Activated CD4-positive, alpha-beta T cell treated with anti-CD3 and anti-CD28 coated beads, Interleukin-2, amount 10 ng/mL, durations not matched to agents 24 days and 14 days (primary cell): Measurements from ENCODE around the gene DNAI2. TPM values are rescaled to one million over a fixed set of nuclear protein-coding genes. Genes with fewer than 3 reads are reported as not detected.

Experiments
- DNase-seq: peaks from one replicate; pipeline ENCODE4 v3.0.0; 2022
- H3K27ac Mint-ChIP-seq: one replicate; pipeline ENCODE4 v1.8.0; 2022; ENCODE audit warnings: mild to moderate bottlenecking, mixed read lengths
- H3K27me3 Mint-ChIP-seq: one replicate; pipeline ENCODE4 v1.8.0; 2022; ENCODE audit warnings: mixed read lengths
- H3K36me3 Mint-ChIP-seq: one replicate; pipeline ENCODE4 v1.8.0; 2022; ENCODE audit warnings: low read depth, mild to moderate bottlenecking, mixed read lengths
- H3K4me1 Mint-ChIP-seq: one replicate; pipeline ENCODE4 v1.8.0; 2021; ENCODE audit warnings: mixed read lengths
- H3K4me3 Mint-ChIP-seq: one replicate; pipeline ENCODE4 v1.8.0; 2022; ENCODE audit warnings: mild to moderate bottlenecking, moderate library complexity, mixed read lengths
- H3K9me3 Mint-ChIP-seq: one replicate; pipeline ENCODE4 v1.8.0; 2021; ENCODE audit warnings: mixed read lengths
- intact Hi-C: fragments of 100-400 bp; cut with micrococcal nuclease; formaldehyde crosslinking; loops from one replicate; pipeline ENCODE4 v1.15.1; 2023
- total RNA-seq: library from RNA; stranded (reverse); gene quantifications from 2 replicates; pipeline ENCODE4 v1.2.3, GENCODE V29; 2022

DNAI2 gene
- total RNA-seq, 1 donor from 2014 or later, result 0.09 TPM

- no peak for DNase-seq
- intact Hi-C loops, result no loop called here
- H3K36me3 Mint-ChIP-seq, result no peaks in the 10 kb centered on the region
- H3K4me1 Mint-ChIP-seq, result no peaks in the 10 kb centered on the region
- H3K27ac Mint-ChIP-seq, result no peak overlapping the region
- H3K27me3 Mint-ChIP-seq, result no peaks in the 10 kb centered on the region
- no peaks in the 10 kb centered on the region for H3K9me3 Mint-ChIP-seq
- H3K4me3 Mint-ChIP-seq, result no peak overlapping the region
Measured at GRCh38 chr17:74314877-74315276, 40.8 kb downstream of the DNAI2 start.

- no peaks in the 10 kb centered on the region for H3K36me3 Mint-ChIP-seq
- no peak overlapping the region for H3K4me3 Mint-ChIP-seq
- H3K9me3 Mint-ChIP-seq, result no peaks in the 10 kb centered on the region
- no peak overlapping the region for H3K27ac Mint-ChIP-seq
- no peaks in the 10 kb centered on the region for H3K4me1 Mint-ChIP-seq
- peaks cover 4% of the 10 kb centered on the region for H3K27me3 Mint-ChIP-seq
- intact Hi-C loops, result no loop called here
- no peak for DNase-seq
Measured at GRCh38 chr17:74316220-74316619, 42.2 kb downstream of the DNAI2 start.

GRCh38 chr17:74317071-74317470 lies 43.0 kb downstream of the DNAI2 start:
- H3K27me3 Mint-ChIP-seq, result peaks cover 10% of the 10 kb centered on the region
- no peak overlapping the region for H3K4me3 Mint-ChIP-seq
- DNase-seq, result no peak
- no peaks in the 10 kb centered on the region for H3K9me3 Mint-ChIP-seq
- no peak overlapping the region for H3K27ac Mint-ChIP-seq
- intact Hi-C loops, result no loop called here
- no peaks in the 10 kb centered on the region for H3K36me3 Mint-ChIP-seq
- no peaks in the 10 kb centered on the region for H3K4me1 Mint-ChIP-seq

GRCh38 chr17:74318391-74318790 lies 44.4 kb downstream of the DNAI2 start:
- intact Hi-C loops, result no loop called here
- no peak overlapping the region for H3K4me3 Mint-ChIP-seq
- no peaks in the 10 kb centered on the region for H3K9me3 Mint-ChIP-seq
- H3K36me3 Mint-ChIP-seq, result no peaks in the 10 kb centered on the region
- no peak for DNase-seq
- H3K27ac Mint-ChIP-seq, result no peak overlapping the region
- H3K4me1 Mint-ChIP-seq, result no peaks in the 10 kb centered on the region
- peaks cover 17% of the 10 kb centered on the region for H3K27me3 Mint-ChIP-seq

GRCh38 chr17:74324521-74324920 lies 50.5 kb downstream of the DNAI2 start:
- no peaks in the 10 kb centered on the region for H3K36me3 Mint-ChIP-seq
- H3K4me1 Mint-ChIP-seq, result peaks cover 18% of the 10 kb centered on the region
- no peak for DNase-seq
- intact Hi-C loops, result no loop called here
- H3K9me3 Mint-ChIP-seq, result no peaks in the 10 kb centered on the region
- peaks cover 37% of the 10 kb centered on the region for H3K27me3 Mint-ChIP-seq
- H3K27ac Mint-ChIP-seq, result no peak overlapping the region
- H3K4me3 Mint-ChIP-seq, result no peak overlapping the region

GRCh38 chr17:74325376-74325742 lies 51.3 kb downstream of the DNAI2 start:
- Mint-ChIP-seq H3K9me3 (no peaks in the 10 kb centered on the region), H3K27ac (no peak overlapping the region), H3K27me3 (peaks cover 35% of the 10 kb centered on the region), H3K4me3 (peak overlapping the region; percentile 48), H3K36me3 (no peaks in the 10 kb centered on the region), H3K4me1 (peaks cover 19% of the 10 kb centered on the region)
- no peak for DNase-seq
- intact Hi-C loops, result no loop called here

- Mint-ChIP-seq H3K4me1 (peaks cover 19% of the 10 kb centered on the region), H3K27me3 (peaks cover 35% of the 10 kb centered on the region), H3K4me3 (peak within 1 kb of the TSS; percentile 57), H3K27ac (no peak within 1 kb of the TSS), H3K36me3 (no peaks in the 10 kb centered on the region), H3K9me3 (no peaks in the 10 kb centered on the region)
- DNase-seq, result peak; percentile 88
- intact Hi-C loops, result no loop called here
Measured at GRCh38 chr17:74325743-74326379, 51.8 kb downstream of the DNAI2 start, which contains the start of gene KIF19. KIF19 (plus strand) TSS chr17:74326226; CDS start chr17:74326350, 124 bp downstream.

GRCh38 chr17:74326506-74326905 lies 52.5 kb downstream of the DNAI2 start:
- H3K27me3 Mint-ChIP-seq, result peaks cover 32% of the 10 kb centered on the region
- peak overlapping the region; percentile 57 for H3K4me3 Mint-ChIP-seq
- H3K4me1 Mint-ChIP-seq, result peaks cover 19% of the 10 kb centered on the region
- no peaks in the 10 kb centered on the region for H3K36me3 Mint-ChIP-seq
- no peaks in the 10 kb centered on the region for H3K9me3 Mint-ChIP-seq
- no peak overlapping the region for H3K27ac Mint-ChIP-seq
- DNase-seq, result no peak
- intact Hi-C loops, result no loop called here

- DNase-seq, result no peak
- intact Hi-C loops, result no loop called here
- no peaks in the 10 kb centered on the region for H3K9me3 Mint-ChIP-seq
- H3K36me3 Mint-ChIP-seq, result no peaks in the 10 kb centered on the region
- no peak overlapping the region for H3K4me3 Mint-ChIP-seq
- H3K27ac Mint-ChIP-seq, result peak overlapping the region; percentile 37
- peaks cover 20% of the 10 kb centered on the region for H3K27me3 Mint-ChIP-seq
- peaks cover 21% of the 10 kb centered on the region for H3K4me1 Mint-ChIP-seq
Measured at GRCh38 chr17:74328487-74328886, 54.5 kb downstream of the DNAI2 start.

- Mint-ChIP-seq H3K27ac (no peak overlapping the region), H3K4me1 (peaks cover 22% of the 10 kb centered on the region), H3K36me3 (no peaks in the 10 kb centered on the region), H3K9me3 (no peaks in the 10 kb centered on the region), H3K27me3 (peaks cover 17% of the 10 kb centered on the region), H3K4me3 (no peak overlapping the region)
- intact Hi-C loops, result no loop called here
- no peak for DNase-seq
Measured at GRCh38 chr17:74329378-74329777, 55.3 kb downstream of the DNAI2 start.

- no peak overlapping the region for H3K4me3 Mint-ChIP-seq
- peaks cover 21% of the 10 kb centered on the region for H3K4me1 Mint-ChIP-seq
- no peaks in the 10 kb centered on the region for H3K36me3 Mint-ChIP-seq
- intact Hi-C loops, result no loop called here
- H3K9me3 Mint-ChIP-seq, result no peaks in the 10 kb centered on the region
- H3K27ac Mint-ChIP-seq, result no peak overlapping the region
- H3K27me3 Mint-ChIP-seq, result peaks cover 7% of the 10 kb centered on the region
- DNase-seq, result no peak
Measured at GRCh38 chr17:74330446-74330845, 56.4 kb downstream of the DNAI2 start.

GRCh38 chr17:74332017-74332650 lies 58.1 kb downstream of the DNAI2 start:
- Mint-ChIP-seq H3K4me3 (no peak overlapping the region), H3K4me1 (peaks cover 17% of the 10 kb centered on the region), H3K36me3 (no peaks in the 10 kb centered on the region), H3K27ac (no peak overlapping the region), H3K9me3 (no peaks in the 10 kb centered on the region), H3K27me3 (peaks cover 6% of the 10 kb centered on the region)
- intact Hi-C loops, result no loop called here
- no peak for DNase-seq

- Mint-ChIP-seq H3K27ac (no peak overlapping the region), H3K4me1 (peaks cover 17% of the 10 kb centered on the region)
Measured at GRCh38 chr17:74332763-74333283, 58.8 kb downstream of the DNAI2 start.

GRCh38 chr17:74334393-74335039 lies 60.5 kb downstream of the DNAI2 start:
- intact Hi-C loops, result no loop called here
- H3K9me3 Mint-ChIP-seq, result no peaks in the 10 kb centered on the region
- H3K4me3 Mint-ChIP-seq, result no peak overlapping the region
- H3K36me3 Mint-ChIP-seq, result no peaks in the 10 kb centered on the region
- peaks cover 5% of the 10 kb centered on the region for H3K27me3 Mint-ChIP-seq
- peaks cover 8% of the 10 kb centered on the region for H3K4me1 Mint-ChIP-seq
- DNase-seq, result no peak
- H3K27ac Mint-ChIP-seq, result no peak overlapping the region

More at GRCh38 chr17:74332763-74333283, 58.8 kb downstream of the DNAI2 start:
- Mint-ChIP-seq H3K36me3 (no peaks in the 10 kb centered on the region), H3K9me3 (no peaks in the 10 kb centered on the region), H3K27me3 (peaks cover 5% of the 10 kb centered on the region), H3K4me3 (no peak overlapping the region)
- no peak for DNase-seq
- intact Hi-C loops, result no loop called here
